ENCODE results near the gene CFAP73.

Gene CFAP73

GRCh38 chr12:113167868-113168267, 18.3 kb downstream of the CFAP73 start:
- DNase-seq: no peak

DNA sequence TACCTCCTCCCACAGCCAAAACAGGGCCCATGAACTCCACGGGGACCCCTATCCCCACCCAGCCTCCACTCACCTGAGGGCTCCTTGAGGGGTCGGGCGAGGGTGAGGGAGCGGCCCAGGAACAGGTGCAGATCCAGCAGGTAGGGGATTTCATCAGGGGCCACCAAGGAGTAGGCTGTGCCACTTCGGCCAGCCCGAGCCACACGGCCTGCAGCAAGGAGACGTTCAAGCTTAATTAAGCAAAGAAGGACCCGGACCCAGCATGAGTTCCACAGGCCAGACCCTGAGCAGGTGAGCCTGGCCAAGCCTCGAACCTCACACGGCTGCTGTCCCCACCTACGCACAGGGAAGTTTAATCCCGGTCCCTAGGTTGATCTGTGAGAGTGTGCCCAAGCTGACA, 20.2 kb downstream of the CFAP73 start:
- DNase-seq: no peak

- DNase-seq: no peak
Observed at GRCh38 chr12:113170457-113170856, 20.9 kb downstream of the CFAP73 start.

DNA sequence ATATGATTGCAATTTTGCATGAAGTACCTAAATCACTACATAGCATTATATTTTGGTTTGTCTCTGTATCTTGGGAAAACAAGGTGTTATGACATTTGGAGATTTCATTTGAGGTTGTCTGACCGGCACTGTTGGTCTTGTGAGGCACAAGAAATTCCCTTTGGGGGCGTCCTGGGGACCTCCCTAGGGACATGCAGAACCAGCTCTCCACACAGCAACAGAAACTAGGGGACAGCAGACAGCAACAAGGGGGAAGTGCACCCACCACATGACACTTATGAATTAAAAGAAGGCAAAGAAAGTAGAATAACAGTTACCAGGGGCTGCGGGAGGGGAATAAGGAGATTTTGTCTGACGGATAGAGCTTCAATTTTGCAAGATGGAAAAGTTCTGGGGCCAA, 21.4 kb downstream of the CFAP73 start:
- no peak for DNase-seq

DNA sequence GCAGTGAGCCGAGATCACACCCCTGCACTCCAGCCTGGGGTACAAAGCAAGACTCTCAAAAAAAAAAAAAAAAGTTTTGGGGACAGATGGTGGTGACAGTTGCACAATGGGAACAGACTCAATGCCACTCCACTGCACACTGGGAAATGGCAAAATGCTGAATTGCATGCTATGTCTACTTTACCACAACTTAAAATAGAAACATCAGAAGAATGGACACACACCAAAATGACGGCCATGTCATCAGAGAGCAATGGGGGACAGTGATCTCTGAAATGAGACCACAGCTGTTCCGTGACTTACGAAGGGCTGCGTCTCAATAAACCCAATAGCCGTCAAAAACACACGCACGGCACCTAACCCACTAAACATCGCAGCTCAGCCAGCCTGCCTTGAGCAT, 22.0 kb downstream of the CFAP73 start:
- no peak for DNase-seq

- DNase-seq: no peak
Observed at GRCh38 chr12:113172185-113172584, 22.7 kb downstream of the CFAP73 start.

GRCh38 chr12:113173081-113173698, 23.7 kb downstream of the CFAP73 start:
- no peak for DNase-seq

DNA sequence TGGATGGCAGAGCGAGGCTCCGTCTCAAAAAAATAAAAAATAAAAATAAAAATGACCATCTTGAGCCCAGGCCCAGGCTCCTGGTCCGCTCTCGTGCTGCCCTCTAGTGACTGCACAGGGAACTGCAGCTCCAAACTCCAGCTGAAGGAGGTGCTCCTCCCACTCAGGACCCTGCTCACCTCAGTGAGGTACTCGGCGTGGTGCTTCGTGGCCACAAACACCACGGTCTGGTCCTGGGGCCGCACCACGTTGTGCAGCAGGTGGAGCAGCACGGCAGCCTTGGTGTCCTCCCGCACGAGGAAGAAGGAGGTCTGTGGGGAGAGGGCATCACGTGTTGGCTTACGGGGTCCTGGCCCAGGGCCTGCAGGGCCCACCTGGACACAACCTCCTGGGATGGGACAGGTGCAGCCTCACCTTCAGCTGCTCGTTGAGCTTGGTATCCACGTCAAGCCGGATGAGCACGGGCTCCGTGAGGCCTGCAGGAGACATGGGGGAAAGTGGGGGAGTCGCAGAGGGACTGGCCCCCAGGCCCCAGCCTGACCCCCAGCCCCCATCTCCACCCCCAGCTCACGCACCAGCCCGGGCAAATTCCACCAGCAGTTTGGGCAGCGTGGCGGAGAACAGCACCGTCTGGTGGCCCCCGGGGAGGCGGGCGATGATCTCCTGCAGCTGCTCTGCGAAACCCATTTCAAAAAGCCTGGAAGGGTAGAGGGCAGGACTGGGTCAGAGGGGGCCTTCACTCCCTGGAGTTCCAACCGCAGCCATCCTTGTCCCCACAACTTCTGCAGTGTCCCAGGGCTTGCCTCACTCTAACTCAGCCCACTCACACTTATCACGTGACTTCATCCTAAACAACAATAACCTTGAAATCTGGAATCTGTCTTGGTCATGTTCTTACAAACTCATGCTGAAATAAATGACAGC, 25.2 kb downstream of the CFAP73 start:
- DNase-seq: peak; percentile 59

DNA sequence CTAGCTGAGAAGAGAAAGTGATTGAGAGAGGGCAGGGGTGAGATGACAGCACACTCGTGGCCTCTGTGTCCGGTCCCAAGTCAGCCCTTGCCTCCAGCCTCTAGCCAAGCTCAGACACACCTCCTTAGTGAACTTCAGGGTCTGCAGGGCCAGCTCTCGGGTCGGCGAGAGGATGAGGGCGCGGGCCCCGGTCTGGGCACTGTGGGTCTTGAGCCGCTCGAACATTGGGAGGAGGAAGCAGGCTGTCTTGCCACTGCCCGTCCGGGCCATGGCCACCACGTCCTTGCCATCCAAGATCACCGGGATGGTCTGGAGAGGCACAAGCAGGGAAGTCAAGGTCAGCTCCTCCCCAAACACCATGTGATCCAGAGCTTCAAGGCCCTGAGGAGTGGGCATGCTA, 29.5 kb downstream of the CFAP73 start:
- no peak for DNase-seq

DNA sequence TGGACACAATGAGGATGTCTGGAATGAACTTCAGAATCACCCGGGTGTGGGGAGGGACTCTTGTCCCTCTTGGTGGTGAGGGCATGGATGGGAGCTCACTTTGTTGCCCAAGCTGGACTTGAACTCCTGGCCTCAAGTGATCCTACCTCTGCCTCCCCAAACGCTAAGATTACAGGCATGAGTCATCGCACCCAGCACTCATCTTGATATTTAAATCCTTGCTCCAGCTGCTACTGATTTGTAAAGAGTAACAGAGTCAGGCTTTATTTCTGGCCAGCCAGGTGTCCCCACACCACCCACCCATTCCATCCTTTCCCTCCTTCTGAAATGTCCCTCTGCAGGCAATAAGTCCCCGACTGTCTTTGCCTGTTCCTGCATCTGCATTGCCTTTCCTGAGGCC, 30.8 kb downstream of the CFAP73 start:
- no peak for DNase-seq

GRCh38 chr12:113181975-113182374, 32.5 kb downstream of the CFAP73 start:
- DNase-seq: no peak

GRCh38 chr12:113183030-113183589, 33.6 kb downstream of the CFAP73 start:
- no peak for DNase-seq

DNA sequence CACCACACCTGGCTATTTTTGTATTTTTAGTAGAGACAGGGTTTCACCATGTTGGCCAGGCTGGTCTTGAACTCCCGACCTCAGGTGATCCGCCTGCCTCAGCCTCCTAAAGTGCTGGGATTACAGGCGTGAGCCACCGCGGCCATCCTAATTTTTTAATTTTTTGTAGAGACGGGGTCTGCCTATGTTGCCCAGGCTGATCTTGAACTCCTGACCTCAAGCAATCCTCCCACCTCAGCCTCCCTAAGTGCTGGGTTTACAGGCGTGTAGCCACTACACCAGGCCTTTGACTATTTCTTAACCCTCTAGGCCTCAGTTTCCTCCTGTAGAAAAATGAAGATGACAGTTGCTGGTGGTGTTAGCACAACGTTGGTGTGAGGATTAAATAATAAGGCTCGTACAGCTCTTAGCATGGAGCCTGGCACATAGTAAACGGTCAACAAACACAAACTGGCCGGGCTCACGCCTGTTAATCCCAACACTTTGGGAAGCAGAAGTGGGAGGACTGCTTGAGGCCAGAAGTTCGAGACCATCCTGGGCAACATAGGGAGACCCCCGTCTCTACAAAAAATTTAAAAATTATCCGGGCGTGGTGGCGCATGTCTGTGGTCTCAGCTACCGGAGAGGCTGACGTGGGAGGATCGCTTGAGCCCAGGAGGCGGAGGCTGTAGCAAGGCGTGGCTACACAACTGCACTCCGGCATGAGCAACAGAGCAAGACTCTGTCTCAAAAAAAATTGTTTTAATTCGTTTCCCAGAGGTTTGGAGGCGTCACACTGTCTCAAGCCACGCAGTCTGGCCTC, 34.8 kb downstream of the CFAP73 start:
- DNase-seq: no peak

DNA sequence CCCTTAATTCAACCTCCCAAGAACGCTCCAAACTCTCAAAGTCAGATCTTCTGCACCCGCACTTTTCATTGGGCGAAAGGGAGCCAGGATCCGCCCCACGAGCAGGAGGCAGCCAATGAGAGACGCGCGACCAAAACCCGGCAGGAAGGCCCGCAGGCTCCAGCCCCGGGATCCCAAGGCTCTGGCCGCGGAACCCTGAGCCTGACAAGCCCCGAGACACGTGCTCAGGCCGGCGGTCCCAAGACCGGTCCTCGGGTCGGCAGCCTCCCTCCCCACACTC, 35.3 kb downstream of the CFAP73 start:
- DNase-seq: peak; percentile 89

DNA sequence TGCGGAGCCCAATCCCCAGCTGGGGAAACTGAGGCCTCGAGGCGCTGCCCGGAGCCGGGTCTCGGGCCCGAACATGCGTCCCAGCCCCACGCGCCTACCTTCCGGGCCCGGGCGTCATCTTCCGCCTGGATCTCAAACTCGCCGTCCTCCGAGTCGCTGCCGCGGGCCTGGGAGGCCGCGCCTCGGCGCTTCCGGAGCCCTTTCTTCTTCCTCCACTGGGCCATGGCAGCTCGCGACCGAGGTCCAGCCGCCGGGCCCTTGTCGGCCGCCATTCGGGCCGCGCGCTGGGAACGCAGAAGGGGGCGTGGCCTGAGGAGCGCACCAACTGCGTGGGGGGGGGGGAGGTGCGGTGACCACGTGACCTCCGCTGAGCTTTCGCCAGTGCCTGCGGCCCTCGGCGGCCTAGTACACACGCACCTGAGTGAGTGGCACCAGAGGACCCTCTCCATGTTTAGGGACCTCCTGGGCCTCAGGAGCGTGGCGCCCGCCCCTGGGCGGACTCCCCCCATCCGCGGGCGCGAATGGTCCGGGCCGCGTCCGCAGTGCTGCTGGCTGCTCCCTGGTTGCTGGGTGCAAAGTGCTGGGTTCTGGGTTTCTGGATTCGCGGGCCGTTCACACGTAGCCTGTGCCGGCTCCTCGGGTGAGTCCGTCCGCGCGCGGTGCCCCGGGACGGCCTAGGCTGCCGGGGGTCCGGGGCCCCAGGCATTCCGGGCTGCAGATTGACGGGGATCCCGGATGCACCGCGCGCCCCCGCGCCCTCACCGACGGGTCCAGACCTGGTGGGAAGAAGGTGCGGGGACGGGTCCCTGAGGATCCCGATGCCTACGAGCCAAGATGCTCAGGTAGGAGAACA, 35.9 kb downstream of the CFAP73 start, which contains the start of the genes DDX54 and RITA1:
Gene DDX54 (minus strand): TSS at position 299 of the 853 bp plus-strand sequence. CDS start 27 bp downstream, at position 272.
Gene RITA1 (plus strand): TSS at position 542 of the 853 bp plus-strand sequence. CDS start 1,026 bp downstream, outside the sequence.
- DNase-seq: peak; percentile 93

- peak; percentile 67 for DNase-seq
Observed at GRCh38 chr12:113186033-113186365, 36.5 kb downstream of the CFAP73 start.

- no peak for DNase-seq
Observed at GRCh38 chr12:113186666-113187325, 37.3 kb downstream of the CFAP73 start.

DNA sequence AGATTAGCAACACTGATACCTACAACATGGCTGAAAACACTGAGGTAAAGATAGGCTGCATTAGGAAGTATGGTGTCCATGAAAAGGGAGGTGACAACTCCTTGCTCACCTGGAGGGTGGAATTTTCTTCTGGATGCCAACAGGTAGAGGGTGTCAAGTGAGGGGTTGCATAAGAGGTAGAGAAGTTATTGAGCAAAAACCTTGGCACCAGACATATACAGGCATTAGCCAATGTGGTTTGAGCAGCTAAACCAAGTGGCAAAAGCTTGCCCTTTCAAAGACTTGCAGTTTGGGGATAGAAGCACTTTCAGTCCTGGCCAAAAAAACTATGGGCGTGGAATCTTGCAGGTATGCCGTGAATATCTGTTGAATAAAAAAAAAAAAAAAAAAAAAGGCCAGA, 39.8 kb downstream of the CFAP73 start:
- no peak for DNase-seq

DNA sequence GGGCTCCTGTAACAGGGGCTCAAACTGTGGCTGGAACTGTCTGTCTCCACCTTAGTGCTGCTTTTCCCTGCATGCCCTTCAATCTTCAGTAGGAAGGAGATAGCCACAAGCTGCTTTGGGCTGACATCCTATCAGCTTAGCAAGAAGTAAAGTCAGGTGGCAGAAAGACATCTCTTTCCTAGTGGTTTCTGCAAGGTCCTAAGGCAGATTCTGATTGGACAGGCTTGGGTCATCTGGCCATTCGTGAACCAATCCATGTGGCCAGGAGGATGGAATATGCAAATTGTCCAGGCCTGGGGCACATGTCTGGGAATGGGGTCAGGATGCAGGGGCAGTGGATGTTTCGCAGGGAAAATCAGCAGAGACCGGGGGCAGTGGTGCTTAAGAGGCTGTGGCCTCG, 41.2 kb downstream of the CFAP73 start:
- DNase-seq: peak; percentile 42

DNA sequence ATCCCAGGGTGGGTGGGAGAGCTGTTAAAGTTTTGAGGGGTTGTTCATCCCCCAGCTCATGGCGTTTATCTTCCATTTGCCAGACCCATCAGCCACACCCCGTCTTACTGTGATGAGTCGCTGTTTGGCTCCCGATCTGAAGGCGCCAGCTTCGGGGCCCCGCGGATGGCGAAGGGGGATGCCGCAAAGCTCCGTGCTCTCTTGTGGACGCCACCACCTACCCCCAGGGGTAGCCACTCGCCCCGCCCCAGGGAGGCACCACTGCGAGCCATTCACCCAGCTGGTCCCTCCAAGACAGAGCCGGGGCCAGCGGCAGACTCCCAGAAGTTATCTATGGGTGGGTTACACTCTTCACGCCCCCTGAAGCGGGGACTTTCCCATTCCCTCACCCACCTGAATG, 41.7 kb downstream of the CFAP73 start:
- no peak for DNase-seq

DNA sequence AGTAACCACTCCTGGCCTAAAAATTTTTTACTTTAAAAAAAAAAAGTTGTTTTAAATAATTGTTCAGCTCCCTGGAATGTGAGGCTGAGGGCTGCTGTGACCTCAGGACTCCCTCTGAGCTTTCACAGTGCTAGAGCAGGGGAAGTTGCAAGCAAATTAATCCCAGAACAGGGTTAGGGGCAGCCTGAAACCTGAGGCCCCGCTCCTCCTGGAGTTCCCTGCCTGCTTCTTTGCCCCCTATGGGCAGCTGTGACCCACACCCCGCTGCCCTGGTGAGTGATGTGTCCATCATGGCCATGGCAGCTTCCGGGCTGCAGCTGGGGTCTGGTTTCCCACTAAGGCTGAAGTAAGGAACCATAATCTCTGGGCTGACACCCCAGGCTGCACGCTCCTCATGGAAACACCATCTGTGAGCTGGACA, 45.5 kb downstream of the CFAP73 start:
- no peak for DNase-seq

DNA sequence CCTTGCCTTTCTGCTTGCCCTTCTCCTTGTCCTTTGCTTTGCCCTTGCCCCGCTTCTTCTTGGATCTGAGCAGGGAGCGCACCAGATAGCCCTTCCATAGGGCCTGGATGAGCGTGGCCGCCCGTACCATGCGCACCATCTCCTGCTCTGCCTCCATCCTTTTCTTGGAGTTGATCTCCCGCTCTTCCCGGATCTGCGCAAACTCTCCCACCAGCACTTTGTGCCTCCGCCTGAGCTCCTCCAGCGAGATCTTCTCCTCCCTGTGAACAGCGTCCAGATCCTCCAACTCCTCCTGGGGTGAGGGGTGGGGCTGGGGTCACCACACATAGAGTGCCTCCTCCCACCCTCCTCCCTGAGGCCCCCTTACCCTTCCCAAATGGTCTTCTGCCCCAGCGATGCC, 46.1 kb downstream of the CFAP73 start:
- no peak for DNase-seq
